ENCODE results near the gene FCHSD2. TPM values are rescaled to one million over a fixed set of nuclear protein-coding genes. Genes with fewer than 3 reads are reported as not detected.

FCHSD2 gene
- total and polyA plus RNA-seq, 2 of the 8 experiments (the other 6 are each of a cell fraction or from before 2014, with no cell fraction given): 4.1 to 7.8 TPM

DNA sequence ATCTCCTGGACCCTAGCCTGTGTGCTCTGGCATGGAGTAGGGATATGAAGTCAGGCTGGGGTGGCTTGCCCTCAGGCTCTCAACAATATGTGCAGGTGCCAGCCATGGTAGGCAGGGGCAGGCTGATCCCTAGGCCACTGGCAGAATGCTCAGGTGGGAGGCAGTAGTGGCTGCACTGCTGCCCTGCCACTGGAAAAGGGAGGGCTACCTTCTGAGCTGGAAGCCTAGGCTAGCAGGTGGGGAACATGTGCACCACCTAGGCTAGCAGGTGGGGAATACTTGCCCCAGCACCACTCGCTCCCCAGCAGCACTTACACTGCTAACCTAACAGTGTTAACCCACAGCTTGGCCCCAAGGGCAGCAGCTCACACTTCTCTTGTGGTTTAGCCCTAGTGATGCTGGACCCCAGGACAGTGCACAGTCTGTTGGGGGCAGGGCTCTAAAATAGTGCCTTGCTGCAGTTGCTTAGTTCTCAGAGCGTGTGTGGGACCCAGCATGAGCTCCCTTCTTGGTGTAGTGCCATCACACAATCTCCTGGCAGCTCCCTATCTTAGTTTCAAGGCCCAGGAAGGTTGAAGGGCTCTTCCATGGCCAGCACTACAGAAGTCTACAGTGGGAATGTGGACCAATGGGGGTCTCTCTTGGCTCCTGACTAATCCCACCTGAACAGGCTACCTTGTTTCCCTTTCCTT lies 130.8 kb downstream of the FCHSD2 start:
- TF ChIP-seq, protein P1, sequence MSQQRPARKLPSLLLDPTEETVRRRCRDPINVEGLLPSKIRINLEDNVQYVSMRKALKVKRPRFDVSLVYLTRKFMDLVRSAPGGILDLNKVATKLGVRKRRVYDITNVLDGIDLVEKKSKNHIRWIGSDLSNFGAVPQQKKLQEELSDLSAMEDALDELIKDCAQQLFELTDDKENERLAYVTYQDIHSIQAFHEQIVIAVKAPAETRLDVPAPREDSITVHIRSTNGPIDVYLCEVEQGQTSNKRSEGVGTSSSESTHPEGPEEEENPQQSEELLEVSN (IDR thresholded peaks at IDR 0.05): peak; percentile 55
- no peak for TF ChIP-seq CREB1 (IDR thresholded peaks at IDR 0.05)
- no peak for TF ChIP-seq POLR2A (IDR thresholded peaks at IDR 0.05; ENCODE audit: control extremely low read depth in 1 of 2, low read depth in 2 of 2, low read length in 2 of 2)
- TF ChIP-seq, protein P2, sequence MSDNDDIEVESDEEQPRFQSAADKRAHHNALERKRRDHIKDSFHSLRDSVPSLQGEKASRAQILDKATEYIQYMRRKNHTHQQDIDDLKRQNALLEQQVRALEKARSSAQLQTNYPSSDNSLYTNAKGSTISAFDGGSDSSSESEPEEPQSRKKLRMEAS (IDR thresholded peaks at IDR 0.05): peak; percentile 63; the same call in 1 of the 2 replicates
- TF ChIP-seq, protein P3, sequence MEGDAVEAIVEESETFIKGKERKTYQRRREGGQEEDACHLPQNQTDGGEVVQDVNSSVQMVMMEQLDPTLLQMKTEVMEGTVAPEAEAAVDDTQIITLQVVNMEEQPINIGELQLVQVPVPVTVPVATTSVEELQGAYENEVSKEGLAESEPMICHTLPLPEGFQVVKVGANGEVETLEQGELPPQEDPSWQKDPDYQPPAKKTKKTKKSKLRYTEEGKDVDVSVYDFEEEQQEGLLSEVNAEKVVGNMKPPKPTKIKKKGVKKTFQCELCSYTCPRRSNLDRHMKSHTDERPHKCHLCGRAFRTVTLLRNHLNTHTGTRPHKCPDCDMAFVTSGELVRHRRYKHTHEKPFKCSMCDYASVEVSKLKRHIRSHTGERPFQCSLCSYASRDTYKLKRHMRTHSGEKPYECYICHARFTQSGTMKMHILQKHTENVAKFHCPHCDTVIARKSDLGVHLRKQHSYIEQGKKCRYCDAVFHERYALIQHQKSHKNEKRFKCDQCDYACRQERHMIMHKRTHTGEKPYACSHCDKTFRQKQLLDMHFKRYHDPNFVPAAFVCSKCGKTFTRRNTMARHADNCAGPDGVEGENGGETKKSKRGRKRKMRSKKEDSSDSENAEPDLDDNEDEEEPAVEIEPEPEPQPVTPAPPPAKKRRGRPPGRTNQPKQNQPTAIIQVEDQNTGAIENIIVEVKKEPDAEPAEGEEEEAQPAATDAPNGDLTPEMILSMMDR (IDR thresholded peaks at IDR 0.05; ENCODE audit: control extremely low read depth in 1 of 3, insufficient read depth in 1 of 3, low read depth in 1 of 3, low read length in 3 of 3): peak in 1 of 3 experiments; percentile 7; a peak in 1 of 4 replicates
- 66% methylated on average over 2 of the region's 2 CpGs; no CpG with 5 or more reads in 1 of the 2 experiments for WGBS, 2 experiments (ENCODE audit: extremely low coverage in 1 of 2, insufficient coverage in 1 of 2, insufficient read length in 1 of 2, insufficient replicate concordance in 2 of 2, low coverage in 1 of 2, low lambda C conversion rate in 2 of 2, missing lambda C conversion rate in 1 of 2)
- FAIRE-seq: no peak

More for the DNA sequence above, 130.8 kb downstream of the FCHSD2 start:
- peak in 1 of 2 experiments; percentile 47 for DNase-seq (ENCODE audit: low read depth in 1 of 2, low spot score in 2 of 2)
- Histone ChIP-seq H2BK15ac (ENCODE audit: low read length) (0 out of 2 replicates have a peak overlapping the region, but pooled peaks have one; percentile 29), H2BK20ac (ENCODE audit: low read length) (peak overlapping the region; percentile 80; the same call in 1 of the 2 replicates), H3K4me1 (replicated peaks in 1 of 4; ENCODE audit: control insufficient read depth in 3 of 4, insufficient read depth in 4 of 4, low read length in 3 of 4) (peaks cover 0 to 10% (median 5%) of the 10 kb centered on the region in 4 experiments; a peak in 4 of 7 replicates), H2BK12ac (ENCODE audit: low read depth, low read length) (peak overlapping the region; percentile 31), H3K79me1 (ENCODE audit: low read depth, low read length) (no peaks in the 10 kb centered on the region), H3K56ac (replicated peaks; ENCODE audit: insufficient read length, low read depth, low read length) (no peak overlapping the region), H3K9me3 (ENCODE audit: insufficient read depth in 2 of 2, low read depth in 1 of 2, low read length in 1 of 2) (no peaks in the 10 kb centered on the region), H2BK120ac (replicated peaks; ENCODE audit: low read depth, low read length) (no peak overlapping the region), H3K23me2 (ENCODE audit: low read depth, low read length) (no peaks in the 10 kb centered on the region), H3K9ac (replicated peaks in 1 of 4; ENCODE audit: extremely low read depth in 1 of 4, low read depth in 3 of 4, low read length in 3 of 4) (no peak overlapping the region), H2AK5ac (ENCODE audit: low read depth, low read length) (peak overlapping the region; percentile 3; the same call in 1 of the 2 replicates), H3K27me3 (replicated peaks in 1 of 4; ENCODE audit: control insufficient read depth in 3 of 4, extremely low read depth in 1 of 4, insufficient read depth in 3 of 4, low read length in 3 of 4) (peaks cover 8 to 41% (median 33%) of the 10 kb centered on the region in 4 experiments; a peak in 5 of 7 replicates), H3K4me2 (ENCODE audit: insufficient read depth in 1 of 2, low read depth in 2 of 2, low read length in 2 of 2) (0 out of 4 replicates have a peak overlapping the region, but pooled peaks of 1 of the 2 experiments have one; percentile 34), H3K36me3 (ENCODE audit: control insufficient read depth in 2 of 4, insufficient read depth in 4 of 4, low read length in 3 of 4) (no peaks in the 10 kb centered on the region), H3K14ac (ENCODE audit: insufficient read length) (no peak overlapping the region), H3K18ac (ENCODE audit: extremely low read depth, low read length) (peak overlapping the region; percentile 2; the same call in 1 of the 2 replicates), H4K91ac (replicated peaks; ENCODE audit: insufficient read length, low read length) (peak overlapping the region; percentile 7), H2AFZ (ENCODE audit: low read length) (no peak overlapping the region), H2BK5ac (ENCODE audit: low read depth, low read length) (peak overlapping the region; percentile 30; the same call in 1 of the 2 replicates), H3K79me2 (ENCODE audit: control insufficient read depth in 1 of 2, insufficient read depth in 2 of 2, low read length in 2 of 2) (no peaks in the 10 kb centered on the region), H3K23ac (ENCODE audit: insufficient read length) (no peak overlapping the region), H4K5ac (ENCODE audit: insufficient read length, low read depth, low read length) (no peak overlapping the region), H3K4me3 (ENCODE audit: extremely low read depth in 1 of 4, insufficient read depth in 2 of 4, low read depth in 3 of 4, low read length in 4 of 4) (peak overlapping the region in 1 of 4 experiments; percentile 36; a peak in 1 of 8 replicates), H4K8ac (ENCODE audit: extremely low read depth, insufficient read depth, low read length) (no peak overlapping the region), H3K27ac (ENCODE audit: low read depth, low read length) (no peak overlapping the region), H3K4ac (replicated peaks; ENCODE audit: insufficient read length, low read depth, low read length) (no peak overlapping the region), H4K20me1 (replicated peaks in 1 of 2; ENCODE audit: control insufficient read depth in 1 of 2, insufficient read depth in 2 of 2, low read length in 2 of 2) (peaks cover 0 to 5% of the 10 kb centered on the region in 2 experiments)
- ChIA-PET CTCF (ENCODE audit: partially characterized antibody) (interaction anchor here (0.9 to 1.3 kb wide), 2 partner anchors 167 to 226 kb away, joined by 3 read pairs; no protein-coding TSS in a partner anchor), POLR2A (ENCODE audit: partially characterized antibody) (no interaction called here)
